Measurements from ENCODE around the gene SERP2.

Gene SERP2

DNA sequence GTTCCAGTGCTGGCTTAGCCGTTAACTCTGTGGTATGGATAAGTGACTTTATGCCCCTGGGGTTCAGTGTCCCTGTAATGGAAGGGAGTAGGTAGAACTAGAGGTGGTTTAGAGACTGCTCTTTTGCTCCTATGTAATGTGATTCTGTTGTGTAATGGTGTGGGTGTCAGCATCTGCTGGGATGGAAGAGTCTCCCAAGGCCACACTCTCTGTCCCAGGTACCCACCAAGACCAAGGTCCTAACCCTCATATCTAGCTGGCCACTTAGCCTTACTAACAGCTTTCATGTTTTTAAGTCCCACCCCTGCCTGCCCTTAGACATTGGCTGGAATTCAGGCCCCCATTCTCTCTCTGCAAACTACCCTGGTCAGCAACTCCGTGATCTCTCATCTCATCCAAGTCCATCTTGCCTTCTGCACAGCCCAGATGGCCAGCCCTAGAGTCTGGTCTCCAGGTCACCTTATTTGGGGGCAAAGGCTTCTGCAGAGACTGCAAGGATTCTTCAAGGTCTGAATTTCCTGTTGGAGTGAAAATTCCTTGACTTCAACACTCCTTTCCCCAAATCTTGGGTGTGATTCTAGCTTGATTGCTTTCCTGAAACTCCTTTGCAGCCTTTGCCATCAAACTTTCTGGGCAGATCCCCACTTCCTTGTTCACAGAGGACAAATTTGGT, 48.4 kb downstream of the SERP2 start:
- H3K27ac ChIP-seq (ENCODE audit: low read length), result no peak overlapping the region
- H2AFZ ChIP-seq (ENCODE audit: low read depth, low read length), result no peak overlapping the region
- no peak overlapping the region for H3K4me2 ChIP-seq (ENCODE audit: low read length)
- H3K27me3 ChIP-seq (ENCODE audit: low read depth, low read length), result peaks cover 20% of the 10 kb centered on the region
- H3K36me3 ChIP-seq (replicated peaks; ENCODE audit: low read depth, low read length), result no peaks in the 10 kb centered on the region
- peaks cover 6% of the 10 kb centered on the region for H3K4me1 ChIP-seq (ENCODE audit: low read length)
- H3K4me3 ChIP-seq (ENCODE audit: low read length), result no peak overlapping the region
- no peak for TF ChIP-seq EZH2phosphoT487 (IDR thresholded peaks at IDR 0.05; ENCODE audit: low read depth)
- TF ChIP-seq, protein P1, sequence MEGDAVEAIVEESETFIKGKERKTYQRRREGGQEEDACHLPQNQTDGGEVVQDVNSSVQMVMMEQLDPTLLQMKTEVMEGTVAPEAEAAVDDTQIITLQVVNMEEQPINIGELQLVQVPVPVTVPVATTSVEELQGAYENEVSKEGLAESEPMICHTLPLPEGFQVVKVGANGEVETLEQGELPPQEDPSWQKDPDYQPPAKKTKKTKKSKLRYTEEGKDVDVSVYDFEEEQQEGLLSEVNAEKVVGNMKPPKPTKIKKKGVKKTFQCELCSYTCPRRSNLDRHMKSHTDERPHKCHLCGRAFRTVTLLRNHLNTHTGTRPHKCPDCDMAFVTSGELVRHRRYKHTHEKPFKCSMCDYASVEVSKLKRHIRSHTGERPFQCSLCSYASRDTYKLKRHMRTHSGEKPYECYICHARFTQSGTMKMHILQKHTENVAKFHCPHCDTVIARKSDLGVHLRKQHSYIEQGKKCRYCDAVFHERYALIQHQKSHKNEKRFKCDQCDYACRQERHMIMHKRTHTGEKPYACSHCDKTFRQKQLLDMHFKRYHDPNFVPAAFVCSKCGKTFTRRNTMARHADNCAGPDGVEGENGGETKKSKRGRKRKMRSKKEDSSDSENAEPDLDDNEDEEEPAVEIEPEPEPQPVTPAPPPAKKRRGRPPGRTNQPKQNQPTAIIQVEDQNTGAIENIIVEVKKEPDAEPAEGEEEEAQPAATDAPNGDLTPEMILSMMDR (IDR thresholded peaks at IDR 0.05; ENCODE audit: low read depth, low read length), result no peak
- H3K9ac ChIP-seq (ENCODE audit: low read length), result no peak overlapping the region
- H3K79me2 ChIP-seq (ENCODE audit: low read length), result no peaks in the 10 kb centered on the region
- no peaks in the 10 kb centered on the region for H3K9me3 ChIP-seq (ENCODE audit: insufficient read depth, low read length)
- H4K20me1 ChIP-seq (ENCODE audit: insufficient read depth, low read length), result no peaks in the 10 kb centered on the region

DNA sequence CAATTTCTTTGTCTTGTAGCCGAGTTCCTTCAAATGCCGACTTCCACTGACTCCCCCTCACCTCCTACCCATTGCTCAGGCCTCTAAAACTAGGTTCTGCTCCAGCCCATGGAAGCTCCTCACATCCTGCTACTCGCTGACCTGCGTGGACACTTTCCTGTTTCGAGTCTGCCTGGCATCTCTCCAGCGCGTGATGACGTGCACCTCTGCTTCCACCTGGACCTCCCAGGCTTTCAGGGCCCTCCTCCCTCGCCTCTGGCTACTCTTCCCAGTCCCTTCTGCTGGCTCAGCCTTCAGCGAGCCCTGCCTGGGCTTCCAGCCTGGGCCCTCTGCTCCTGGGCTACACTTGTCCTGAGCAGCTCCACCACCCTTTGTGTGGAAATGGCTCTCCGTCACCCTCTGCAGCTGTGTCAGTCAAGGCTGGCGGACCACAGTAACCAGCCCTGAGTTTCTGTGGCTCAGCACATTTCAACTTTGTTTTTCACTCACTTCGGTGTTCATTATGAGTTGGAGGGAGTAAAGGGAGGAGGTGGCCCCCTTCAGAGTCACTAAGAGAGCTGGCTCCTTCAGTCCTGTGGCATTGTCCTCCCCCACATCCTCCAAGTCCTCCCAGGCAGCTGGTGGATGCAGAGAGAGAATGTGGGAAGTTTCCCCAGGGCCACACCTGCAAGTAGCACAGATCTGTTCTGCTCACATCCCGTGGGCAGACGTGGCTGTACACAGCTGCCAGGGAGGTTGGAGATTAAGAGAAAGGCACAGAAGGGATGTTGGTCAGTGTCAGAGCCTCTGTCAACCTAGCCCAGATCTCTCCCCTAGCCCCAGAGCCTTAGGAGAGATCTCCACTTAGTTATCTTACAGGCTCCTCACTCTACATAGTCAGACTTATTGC, 49.4 kb downstream of the SERP2 start:
- H3K27me3 ChIP-seq (ENCODE audit: low read depth, low read length), result peaks cover 20% of the 10 kb centered on the region
- H3K9ac ChIP-seq (ENCODE audit: low read length), result no peak overlapping the region
- no peak overlapping the region for H3K27ac ChIP-seq (ENCODE audit: low read length)
- H3K4me2 ChIP-seq (ENCODE audit: low read length), result no peak overlapping the region
- no peaks in the 10 kb centered on the region for H3K9me3 ChIP-seq (ENCODE audit: insufficient read depth, low read length)
- H3K36me3 ChIP-seq (replicated peaks; ENCODE audit: low read depth, low read length), result peaks cover 2% of the 10 kb centered on the region
- no peak for TF ChIP-seq EZH2phosphoT487 (IDR thresholded peaks at IDR 0.05; ENCODE audit: low read depth)
- H3K4me3 ChIP-seq (ENCODE audit: low read length), result no peak overlapping the region
- peaks cover 2% of the 10 kb centered on the region for H3K4me1 ChIP-seq (ENCODE audit: low read length)
- no peak overlapping the region for H2AFZ ChIP-seq (ENCODE audit: low read depth, low read length)
- H4K20me1 ChIP-seq (ENCODE audit: insufficient read depth, low read length), result no peaks in the 10 kb centered on the region
- H3K79me2 ChIP-seq (ENCODE audit: low read length), result no peaks in the 10 kb centered on the region

DNA sequence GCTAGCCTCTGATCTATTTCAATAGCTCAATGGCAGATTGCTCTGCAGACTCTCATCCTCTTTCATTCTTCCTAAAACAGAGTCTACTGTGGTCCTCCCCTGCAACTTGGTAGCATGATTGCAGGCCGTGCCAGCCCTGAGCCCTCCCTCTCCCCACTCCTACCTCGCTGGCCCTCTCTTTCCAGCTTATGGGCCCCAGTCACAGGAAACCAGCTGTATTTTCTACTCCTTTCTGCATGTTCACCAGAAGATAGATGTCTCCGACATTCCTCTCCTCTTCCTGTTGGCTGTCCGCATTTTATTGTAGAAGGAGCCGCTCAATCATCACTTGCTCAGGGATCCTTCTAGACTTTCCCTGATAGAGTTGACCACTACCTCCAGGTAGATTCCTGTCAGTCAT, 50.2 kb downstream of the SERP2 start:
- Histone ChIP-seq H3K27ac (ENCODE audit: low read length) (no peak overlapping the region), H3K9me3 (ENCODE audit: insufficient read depth, low read length) (no peaks in the 10 kb centered on the region), H3K9ac (ENCODE audit: low read length) (no peak overlapping the region), H3K27me3 (ENCODE audit: low read depth, low read length) (peaks cover 20% of the 10 kb centered on the region), H3K4me3 (ENCODE audit: low read length) (no peak overlapping the region), H3K36me3 (replicated peaks; ENCODE audit: low read depth, low read length) (peaks cover 2% of the 10 kb centered on the region), H2AFZ (ENCODE audit: low read depth, low read length) (no peak overlapping the region), H3K4me1 (ENCODE audit: low read length) (no peaks in the 10 kb centered on the region), H3K79me2 (ENCODE audit: low read length) (no peaks in the 10 kb centered on the region), H4K20me1 (ENCODE audit: insufficient read depth, low read length) (no peaks in the 10 kb centered on the region), H3K4me2 (ENCODE audit: low read length) (no peak overlapping the region)
- no peak for TF ChIP-seq EZH2phosphoT487 (IDR thresholded peaks at IDR 0.05; ENCODE audit: low read depth)
- TF ChIP-seq, protein P1 (IDR thresholded peaks at IDR 0.05; ENCODE audit: low read depth, low read length), result no peak

DNA sequence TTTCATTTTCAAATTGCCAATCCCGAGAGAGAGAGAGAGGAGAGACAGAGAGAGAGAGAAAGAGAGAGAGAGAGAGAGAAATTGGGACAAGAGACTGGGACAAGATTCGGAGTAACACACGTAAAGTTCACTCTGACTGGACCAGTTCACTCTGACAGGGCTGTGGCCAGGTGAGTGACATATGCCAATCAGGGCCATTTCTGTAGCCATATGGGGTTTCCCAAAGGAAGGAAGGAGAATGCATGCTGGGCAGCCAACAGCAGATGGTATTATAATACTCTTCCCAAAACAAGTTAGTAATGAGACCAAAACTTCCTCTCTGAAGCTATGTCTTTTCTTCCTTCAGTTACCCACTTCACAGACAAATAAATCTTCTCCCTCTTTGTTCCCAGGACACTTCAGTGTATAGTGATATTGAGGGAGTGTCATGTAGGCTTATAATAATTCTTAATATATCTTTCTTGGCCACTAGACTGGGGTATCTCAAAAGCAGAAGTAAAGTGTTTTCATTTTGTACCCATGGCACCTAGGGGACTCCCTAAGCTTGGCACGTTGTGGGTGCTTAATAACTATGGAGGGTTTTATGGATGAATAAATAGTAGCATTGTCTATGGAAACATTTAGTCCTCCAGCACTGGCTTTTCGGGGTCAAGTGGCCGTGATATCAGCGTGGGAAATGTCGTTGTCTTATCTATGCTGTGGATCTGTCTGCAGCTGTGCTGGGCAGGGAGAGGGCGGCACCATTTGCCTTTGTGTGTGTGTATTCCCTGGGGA, 51.6 kb downstream of the SERP2 start:
- Histone ChIP-seq H3K4me2 (ENCODE audit: low read length) (no peak overlapping the region), H3K4me1 (ENCODE audit: low read length) (no peaks in the 10 kb centered on the region), H3K4me3 (ENCODE audit: low read length) (no peak overlapping the region), H2AFZ (ENCODE audit: low read depth, low read length) (no peak overlapping the region), H3K36me3 (replicated peaks; ENCODE audit: low read depth, low read length) (peaks cover 2% of the 10 kb centered on the region), H3K27me3 (ENCODE audit: low read depth, low read length) (peaks cover 20% of the 10 kb centered on the region), H3K9me3 (ENCODE audit: insufficient read depth, low read length) (no peaks in the 10 kb centered on the region), H3K9ac (ENCODE audit: low read length) (no peak overlapping the region), H4K20me1 (ENCODE audit: insufficient read depth, low read length) (no peaks in the 10 kb centered on the region), H3K79me2 (ENCODE audit: low read length) (no peaks in the 10 kb centered on the region), H3K27ac (ENCODE audit: low read length) (no peak overlapping the region)
- TF ChIP-seq, protein P1 (IDR thresholded peaks at IDR 0.05; ENCODE audit: low read depth, low read length), result no peak
- TF ChIP-seq EZH2phosphoT487 (IDR thresholded peaks at IDR 0.05; ENCODE audit: low read depth), result no peak
